ENCODE measurements around the gene PDGFC.

Gene PDGFC

DNA sequence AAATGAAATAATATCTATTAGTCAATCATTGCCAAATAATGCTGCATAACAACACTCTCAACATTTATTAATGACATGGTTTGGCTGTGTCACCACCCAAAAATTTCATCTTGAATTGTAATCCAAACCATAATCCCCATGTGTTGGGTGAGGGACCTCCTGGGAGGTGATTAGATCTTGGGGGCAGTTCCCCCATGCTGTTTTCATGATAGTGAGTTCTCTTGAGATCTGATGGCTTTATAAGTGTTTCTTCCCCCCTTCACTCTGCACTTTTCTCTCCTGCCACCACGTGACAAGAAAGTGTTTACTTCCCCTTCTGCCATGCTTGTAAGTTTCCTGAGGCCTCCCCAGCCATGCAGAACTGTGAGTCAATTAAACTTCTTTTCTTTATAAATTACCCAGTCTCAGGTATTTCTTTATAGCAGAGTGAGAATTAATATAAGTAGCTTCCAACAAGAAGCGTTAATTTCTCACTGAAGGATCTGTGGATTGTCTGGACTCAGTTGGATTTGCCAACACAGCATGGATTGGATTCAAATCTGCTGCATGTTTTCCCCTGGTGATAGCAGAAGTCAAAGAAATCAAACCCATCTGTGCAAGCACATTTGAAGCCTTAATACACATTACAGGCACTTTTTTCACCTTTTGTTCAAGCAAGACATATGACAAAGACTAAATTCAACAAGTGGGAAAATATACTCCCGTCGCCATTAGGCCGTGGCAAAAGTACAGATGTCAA, 216.6 kb downstream of the PDGFC start:
- no peaks in the 10 kb centered on the region for H3K27me3 ChIP-seq (ENCODE audit: control insufficient read depth in 1 of 2, insufficient read depth in 2 of 2, low read length in 2 of 2)

DNA sequence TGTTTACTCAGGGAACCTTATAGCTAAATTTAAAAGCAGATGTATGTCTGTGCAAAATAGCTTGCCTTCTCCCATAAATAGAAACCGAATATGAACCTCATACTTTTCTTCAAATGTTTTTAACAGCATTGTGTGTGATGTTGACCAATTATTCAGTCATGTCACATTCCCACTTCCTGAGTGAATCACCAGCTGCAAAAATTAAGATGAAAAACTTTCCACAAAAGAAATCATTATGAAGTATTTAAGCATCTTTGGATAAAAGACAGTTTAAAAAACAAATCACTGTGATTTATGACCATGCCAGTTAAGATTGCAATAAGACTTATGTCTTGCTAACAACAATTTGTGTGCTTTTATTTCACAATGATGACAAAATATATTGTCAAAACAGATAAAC, 220.1 kb downstream of the PDGFC start:
- H3K27ac ChIP-seq (ENCODE audit: low read length), result no peak overlapping the region
- H3K9me3 ChIP-seq (ENCODE audit: control insufficient read depth in 2 of 2, low read length in 2 of 2), result no peaks in the 10 kb centered on the region
- no peak overlapping the region for H3K4me3 ChIP-seq (ENCODE audit: low read length in 2 of 2)

More for the DNA sequence above, 216.6 kb downstream of the PDGFC start:
- Histone ChIP-seq H3K4me3 (ENCODE audit: low read length in 2 of 2) (no peak overlapping the region), H3K36me3 (ENCODE audit: control insufficient read depth in 2 of 2, insufficient read depth in 2 of 2, low read length in 2 of 2) (peaks cover 0 to 3% of the 10 kb centered on the region in 2 donors), H3K27ac (ENCODE audit: low read length) (no peak overlapping the region), H3K9me3 (ENCODE audit: control insufficient read depth in 2 of 2, low read length in 2 of 2) (no peaks in the 10 kb centered on the region), H3K4me1 (ENCODE audit: control insufficient read depth, insufficient read depth, low read length) (no peaks in the 10 kb centered on the region), H3K9ac (ENCODE audit: low read length in 2 of 2) (no peak overlapping the region)

DNA sequence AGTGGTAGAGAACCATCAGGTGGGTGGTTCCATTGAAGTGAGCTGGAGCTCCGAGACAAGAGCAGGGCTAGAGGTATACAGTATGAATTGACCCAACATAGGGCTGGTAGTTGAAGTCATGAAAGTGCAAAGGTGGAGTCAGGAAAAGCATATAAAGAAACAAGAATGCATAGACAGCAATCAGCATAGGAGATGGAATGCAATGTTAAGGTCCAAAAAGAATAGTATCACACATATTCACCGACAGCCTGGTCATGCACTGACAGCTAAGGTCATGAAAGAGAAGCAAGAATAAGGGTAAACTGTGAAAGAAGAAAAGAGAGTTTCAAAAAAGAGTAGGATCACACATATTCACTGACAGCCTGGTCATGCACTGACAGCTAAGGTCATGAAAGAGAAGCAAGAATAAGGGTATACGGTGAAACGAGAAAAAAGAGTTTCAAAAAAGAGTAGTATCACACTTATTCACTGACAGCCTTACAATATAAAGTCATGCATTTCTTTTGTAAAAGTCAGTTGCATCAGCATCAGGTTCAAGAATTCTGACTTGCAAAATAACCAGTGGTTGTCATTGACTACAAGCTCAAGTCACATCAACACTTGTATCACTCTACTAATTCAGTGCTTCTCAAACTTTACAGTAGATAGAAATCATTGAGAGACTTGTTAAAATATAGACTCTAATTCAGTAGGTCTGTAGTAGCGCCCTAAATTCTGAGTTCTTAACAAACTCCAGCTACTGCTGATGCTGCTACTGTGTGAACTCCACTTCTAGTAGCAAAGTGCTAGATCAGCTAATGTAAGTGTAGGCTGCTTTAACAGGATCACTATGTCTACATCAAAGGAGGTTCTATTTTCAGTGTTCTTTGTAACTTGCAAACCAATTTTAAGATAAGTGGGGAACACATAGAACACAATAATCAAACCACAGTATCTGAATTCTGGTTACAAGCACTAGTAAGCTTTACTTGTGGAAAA, 221.9 kb downstream of the PDGFC start:
- no peak overlapping the region for H3K9ac ChIP-seq (ENCODE audit: low read length in 2 of 2)
- no peak overlapping the region for H3K27ac ChIP-seq (ENCODE audit: low read length)
- no peak overlapping the region for H3K4me3 ChIP-seq (ENCODE audit: low read length in 2 of 2)

More for the DNA sequence above, 220.1 kb downstream of the PDGFC start:
- H3K4me1 ChIP-seq (ENCODE audit: control insufficient read depth, insufficient read depth, low read length), result no peaks in the 10 kb centered on the region
- H3K9ac ChIP-seq (ENCODE audit: low read length in 2 of 2), result no peak overlapping the region
- no peaks in the 10 kb centered on the region for H3K36me3 ChIP-seq (ENCODE audit: control insufficient read depth in 2 of 2, insufficient read depth in 2 of 2, low read length in 2 of 2)
- H3K27me3 ChIP-seq (ENCODE audit: control insufficient read depth in 1 of 2, insufficient read depth in 2 of 2, low read length in 2 of 2), result no peaks in the 10 kb centered on the region

DNA sequence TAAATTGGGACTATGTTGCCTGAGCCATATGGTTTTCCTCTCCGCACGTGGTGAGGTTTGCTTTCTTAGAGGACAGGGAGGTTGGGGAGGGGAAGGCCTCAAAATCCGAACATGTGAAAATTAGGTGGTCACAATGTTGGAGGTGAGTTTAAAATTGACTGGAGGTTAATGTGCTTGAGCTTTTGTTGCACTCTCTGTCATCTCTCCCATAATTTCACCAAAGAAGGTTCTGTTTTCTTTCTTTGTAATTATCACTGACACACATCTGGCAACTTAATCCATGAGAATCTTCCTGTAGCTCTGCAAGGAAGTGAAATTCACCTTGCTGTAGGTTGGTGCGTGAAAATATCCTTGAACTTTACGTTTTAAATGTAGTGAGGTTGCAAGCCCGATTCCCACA, 225.5 kb downstream of the PDGFC start:
- no peaks in the 10 kb centered on the region for H3K4me1 ChIP-seq (ENCODE audit: control insufficient read depth, insufficient read depth, low read length)
- H3K27ac ChIP-seq (ENCODE audit: low read length), result no peak overlapping the region
- no peak overlapping the region for H3K9ac ChIP-seq (ENCODE audit: low read length in 2 of 2)
- no peaks in the 10 kb centered on the region for H3K36me3 ChIP-seq (ENCODE audit: control insufficient read depth in 2 of 2, insufficient read depth in 2 of 2, low read length in 2 of 2)
- H3K27me3 ChIP-seq (ENCODE audit: control insufficient read depth in 1 of 2, insufficient read depth in 2 of 2, low read length in 2 of 2), result no peaks in the 10 kb centered on the region
- no peaks in the 10 kb centered on the region for H3K9me3 ChIP-seq (ENCODE audit: control insufficient read depth in 2 of 2, low read length in 2 of 2)
- no peak overlapping the region for H3K4me3 ChIP-seq (ENCODE audit: low read length in 2 of 2)

More for the DNA sequence above, 221.9 kb downstream of the PDGFC start:
- no peaks in the 10 kb centered on the region for H3K36me3 ChIP-seq (ENCODE audit: control insufficient read depth in 2 of 2, insufficient read depth in 2 of 2, low read length in 2 of 2)
- H3K4me1 ChIP-seq (ENCODE audit: control insufficient read depth, insufficient read depth, low read length), result no peaks in the 10 kb centered on the region
- H3K9me3 ChIP-seq (ENCODE audit: control insufficient read depth in 2 of 2, low read length in 2 of 2), result no peaks in the 10 kb centered on the region
- no peaks in the 10 kb centered on the region for H3K27me3 ChIP-seq (ENCODE audit: control insufficient read depth in 1 of 2, insufficient read depth in 2 of 2, low read length in 2 of 2)

DNA sequence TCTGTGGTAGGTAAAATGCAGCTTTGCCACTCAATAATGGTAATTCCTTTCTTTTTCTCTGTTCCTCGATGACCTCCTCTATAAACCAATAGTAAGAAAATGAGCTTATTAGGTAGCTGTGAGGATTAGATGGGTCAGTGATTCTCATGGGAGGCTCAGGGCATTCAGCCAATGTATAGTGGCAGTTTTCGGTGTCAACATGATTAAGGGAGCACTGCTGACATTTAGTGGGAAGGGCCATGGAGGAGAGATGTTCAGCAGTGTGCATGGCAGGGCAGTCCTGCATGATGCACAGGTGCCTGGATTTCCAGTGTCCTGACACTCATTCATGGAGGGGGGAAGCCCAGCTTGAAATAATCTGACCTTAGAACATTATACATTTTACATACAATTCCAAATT, 232.8 kb downstream of the PDGFC start:
- H3K9me3 ChIP-seq (ENCODE audit: control insufficient read depth in 2 of 2, low read length in 2 of 2), result no peaks in the 10 kb centered on the region
- no peak overlapping the region for H3K4me3 ChIP-seq (ENCODE audit: low read length in 2 of 2)
- no peaks in the 10 kb centered on the region for H3K4me1 ChIP-seq (ENCODE audit: control insufficient read depth, insufficient read depth, low read length)
- H3K36me3 ChIP-seq (ENCODE audit: control insufficient read depth in 2 of 2, insufficient read depth in 2 of 2, low read length in 2 of 2), result no peaks in the 10 kb centered on the region
- H3K27me3 ChIP-seq (ENCODE audit: control insufficient read depth in 1 of 2, insufficient read depth in 2 of 2, low read length in 2 of 2), result no peaks in the 10 kb centered on the region
- H3K27ac ChIP-seq (ENCODE audit: low read length), result no peak overlapping the region
- no peak overlapping the region for H3K9ac ChIP-seq (ENCODE audit: low read length in 2 of 2)

DNA sequence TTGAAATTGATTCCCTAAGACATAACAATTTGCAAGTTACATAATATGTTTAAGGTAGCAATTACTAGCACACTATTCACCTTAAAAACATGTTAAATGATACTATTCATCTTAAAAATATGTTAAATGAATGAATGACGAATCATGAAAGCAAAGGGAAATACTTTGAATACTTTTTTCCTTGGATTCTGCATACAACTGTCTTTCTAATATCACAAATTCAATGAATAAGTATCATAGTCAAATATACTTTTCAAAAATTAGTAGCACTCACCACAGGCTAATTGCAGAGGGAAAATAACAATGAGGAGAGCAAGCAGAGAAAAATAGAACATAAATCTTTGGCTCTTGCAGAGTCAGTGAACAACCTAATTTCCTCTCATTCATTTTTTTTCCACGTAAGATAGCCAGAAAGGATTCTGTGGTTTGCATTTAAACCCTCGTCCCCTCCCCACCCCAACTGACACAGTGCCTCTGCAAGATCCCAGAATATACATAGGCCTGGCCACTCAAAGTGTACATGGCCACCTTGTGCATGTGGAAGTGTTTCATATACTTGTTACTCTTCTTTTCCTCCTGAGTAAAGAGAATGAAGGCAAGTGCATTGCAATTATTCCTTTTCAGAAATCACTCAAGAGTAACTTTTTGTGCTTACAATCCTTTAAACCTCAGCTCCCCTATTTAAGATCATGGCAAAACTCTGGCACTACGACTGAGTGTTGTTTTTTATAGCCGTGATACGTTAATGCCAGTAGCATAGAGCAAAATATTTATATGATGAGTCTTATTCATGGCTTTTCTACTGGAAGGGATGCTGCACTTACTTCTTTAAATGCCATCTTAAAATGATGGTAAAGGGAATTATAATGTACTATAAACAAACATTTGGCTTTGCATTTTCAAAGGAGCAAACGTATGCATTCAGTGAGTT, 236.4 kb downstream of the PDGFC start:
- Histone ChIP-seq H3K9me3 (ENCODE audit: control insufficient read depth in 2 of 2, low read length in 2 of 2) (peaks cover 3 to 5% of the 10 kb centered on the region in 2 donors), H3K9ac (ENCODE audit: low read length in 2 of 2) (no peak overlapping the region), H3K4me3 (ENCODE audit: low read length in 2 of 2) (no peak overlapping the region), H3K36me3 (ENCODE audit: control insufficient read depth in 2 of 2, insufficient read depth in 2 of 2, low read length in 2 of 2) (no peaks in the 10 kb centered on the region), H3K4me1 (ENCODE audit: control insufficient read depth, insufficient read depth, low read length) (no peaks in the 10 kb centered on the region), H3K27ac (ENCODE audit: low read length) (no peak overlapping the region), H3K27me3 (ENCODE audit: control insufficient read depth in 1 of 2, insufficient read depth in 2 of 2, low read length in 2 of 2) (no peaks in the 10 kb centered on the region)

DNA sequence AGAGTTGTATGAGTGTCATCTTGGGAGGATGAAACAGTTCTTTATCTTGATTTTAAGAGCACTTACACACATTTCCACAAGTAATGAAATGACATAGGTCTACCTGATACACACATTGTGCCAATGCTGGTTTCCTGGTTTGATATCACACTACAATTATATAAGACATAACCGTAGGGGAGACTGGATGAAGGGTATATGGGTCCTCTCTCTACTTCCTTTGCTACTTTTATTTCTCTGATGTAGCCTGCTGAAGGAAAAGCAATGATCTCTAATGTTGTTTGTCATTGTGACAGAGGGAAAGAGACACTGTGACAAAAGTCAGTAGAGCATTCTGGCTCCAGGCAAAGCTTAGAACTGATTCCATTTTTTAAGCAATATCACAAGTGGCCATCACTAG, 238.0 kb downstream of the PDGFC start:
- H3K9ac ChIP-seq (ENCODE audit: low read length in 2 of 2), result no peak overlapping the region
- no peak overlapping the region for H3K4me3 ChIP-seq (ENCODE audit: low read length in 2 of 2)
- no peaks in the 10 kb centered on the region for H3K36me3 ChIP-seq (ENCODE audit: control insufficient read depth in 2 of 2, insufficient read depth in 2 of 2, low read length in 2 of 2)
- H3K27ac ChIP-seq (ENCODE audit: low read length), result no peak overlapping the region
- H3K9me3 ChIP-seq (ENCODE audit: control insufficient read depth in 2 of 2, low read length in 2 of 2), result peaks cover 3 to 5% of the 10 kb centered on the region in 2 donors
- H3K4me1 ChIP-seq (ENCODE audit: control insufficient read depth, insufficient read depth, low read length), result no peaks in the 10 kb centered on the region
- H3K27me3 ChIP-seq (ENCODE audit: control insufficient read depth in 1 of 2, insufficient read depth in 2 of 2, low read length in 2 of 2), result no peaks in the 10 kb centered on the region

DNA sequence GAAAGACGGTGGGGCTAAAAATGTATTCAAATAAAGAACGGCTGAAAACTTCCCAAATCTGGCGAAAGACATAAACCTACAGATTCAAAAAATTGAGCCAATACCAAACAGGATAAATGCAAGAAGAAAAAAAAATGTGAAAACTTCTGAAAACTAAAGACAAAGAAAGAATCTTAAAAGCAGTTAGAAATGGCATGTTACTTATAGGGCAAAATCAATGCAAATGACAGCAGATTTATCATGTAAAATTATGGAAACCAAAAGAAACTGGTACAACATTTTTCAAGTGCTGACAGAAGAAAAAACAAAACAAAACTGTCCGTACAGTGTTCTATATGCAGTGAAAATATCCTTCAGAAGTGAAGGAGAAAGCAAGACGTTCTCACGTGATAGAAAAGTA, 239.0 kb downstream of the PDGFC start:
- H3K36me3 ChIP-seq (ENCODE audit: control insufficient read depth in 2 of 2, insufficient read depth in 2 of 2, low read length in 2 of 2), result no peaks in the 10 kb centered on the region
- no peak overlapping the region for H3K27ac ChIP-seq (ENCODE audit: low read length)
- peaks cover 3 to 5% of the 10 kb centered on the region in 2 donors for H3K9me3 ChIP-seq (ENCODE audit: control insufficient read depth in 2 of 2, low read length in 2 of 2)
- no peak overlapping the region for H3K4me3 ChIP-seq (ENCODE audit: low read length in 2 of 2)
- no peak overlapping the region for H3K9ac ChIP-seq (ENCODE audit: low read length in 2 of 2)
- no peaks in the 10 kb centered on the region for H3K4me1 ChIP-seq (ENCODE audit: control insufficient read depth, insufficient read depth, low read length)
- no peaks in the 10 kb centered on the region for H3K27me3 ChIP-seq (ENCODE audit: control insufficient read depth in 1 of 2, insufficient read depth in 2 of 2, low read length in 2 of 2)

DNA sequence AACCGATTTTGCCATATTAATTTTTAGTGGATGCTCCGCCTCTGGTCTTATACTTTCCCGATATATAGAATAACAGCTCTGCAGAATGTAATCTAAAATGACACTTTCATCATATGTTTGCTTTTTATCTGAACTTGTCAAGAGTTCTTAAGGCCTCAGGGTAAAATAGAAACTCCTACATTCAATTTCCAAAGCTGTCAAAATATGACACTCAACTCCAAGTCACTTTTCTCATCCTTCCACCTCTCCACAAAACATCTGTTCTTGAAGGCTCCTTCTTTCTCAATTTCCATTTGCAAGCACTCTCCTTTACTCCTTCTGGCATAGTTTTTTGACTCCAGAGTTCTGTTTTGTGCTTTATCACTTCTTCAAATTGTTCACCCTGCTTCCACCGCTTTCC, 242.2 kb downstream of the PDGFC start:
- H3K4me3 ChIP-seq (ENCODE audit: low read length in 2 of 2), result no peak overlapping the region
- H3K9ac ChIP-seq (ENCODE audit: low read length in 2 of 2), result no peak overlapping the region
- peaks cover 3 to 5% of the 10 kb centered on the region in 2 donors for H3K9me3 ChIP-seq (ENCODE audit: control insufficient read depth in 2 of 2, low read length in 2 of 2)
- no peaks in the 10 kb centered on the region for H3K36me3 ChIP-seq (ENCODE audit: control insufficient read depth in 2 of 2, insufficient read depth in 2 of 2, low read length in 2 of 2)
- no peaks in the 10 kb centered on the region for H3K27me3 ChIP-seq (ENCODE audit: control insufficient read depth in 1 of 2, insufficient read depth in 2 of 2, low read length in 2 of 2)
- no peak overlapping the region for H3K27ac ChIP-seq (ENCODE audit: low read length)
- no peaks in the 10 kb centered on the region for H3K4me1 ChIP-seq (ENCODE audit: control insufficient read depth, insufficient read depth, low read length)

DNA sequence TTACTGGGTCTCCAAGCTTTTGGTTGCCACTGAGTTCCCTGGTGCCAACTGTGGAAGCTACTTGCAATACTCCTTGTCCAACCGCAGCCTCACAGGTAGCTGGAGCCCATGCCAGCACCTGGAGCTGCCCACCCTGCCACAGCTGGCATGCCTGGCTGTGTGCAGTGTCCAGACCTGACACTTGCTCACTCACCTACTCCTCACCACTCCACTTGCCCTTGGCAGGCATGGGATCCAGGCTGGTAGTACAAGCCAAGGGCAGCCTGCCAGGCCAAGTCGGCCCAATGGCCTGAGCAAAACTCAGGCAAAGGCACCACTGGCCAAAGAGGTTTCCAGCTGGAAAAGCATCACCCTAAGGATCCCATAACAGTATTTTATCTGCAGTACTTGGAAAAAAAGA, 246.3 kb downstream of the PDGFC start:
- H3K27ac ChIP-seq (ENCODE audit: low read length), result no peak overlapping the region
- no peak overlapping the region for H3K4me3 ChIP-seq (ENCODE audit: low read length in 2 of 2)
- H3K4me1 ChIP-seq (ENCODE audit: control insufficient read depth, insufficient read depth, low read length), result no peaks in the 10 kb centered on the region
- no peaks in the 10 kb centered on the region for H3K9me3 ChIP-seq (ENCODE audit: control insufficient read depth in 2 of 2, low read length in 2 of 2)
- H3K36me3 ChIP-seq (ENCODE audit: control insufficient read depth in 2 of 2, insufficient read depth in 2 of 2, low read length in 2 of 2), result no peaks in the 10 kb centered on the region
- no peak overlapping the region for H3K9ac ChIP-seq (ENCODE audit: low read length in 2 of 2)
- no peaks in the 10 kb centered on the region for H3K27me3 ChIP-seq (ENCODE audit: control insufficient read depth in 1 of 2, insufficient read depth in 2 of 2, low read length in 2 of 2)
